ENCODE results near the gene UBXN1. TPM values are rescaled to one million over a fixed set of nuclear protein-coding genes. Genes with fewer than 3 reads are reported as not detected.
"Not testable (repeated sequence)": the region's sequence is repeated elsewhere in the genome, so short reads cannot be mapped to it uniquely, and the experiment has no call there.

The UBXN1 gene
- total RNA-seq, 4 donors from 2014 or later, result 162 to 185 (median 174) TPM

DNA sequence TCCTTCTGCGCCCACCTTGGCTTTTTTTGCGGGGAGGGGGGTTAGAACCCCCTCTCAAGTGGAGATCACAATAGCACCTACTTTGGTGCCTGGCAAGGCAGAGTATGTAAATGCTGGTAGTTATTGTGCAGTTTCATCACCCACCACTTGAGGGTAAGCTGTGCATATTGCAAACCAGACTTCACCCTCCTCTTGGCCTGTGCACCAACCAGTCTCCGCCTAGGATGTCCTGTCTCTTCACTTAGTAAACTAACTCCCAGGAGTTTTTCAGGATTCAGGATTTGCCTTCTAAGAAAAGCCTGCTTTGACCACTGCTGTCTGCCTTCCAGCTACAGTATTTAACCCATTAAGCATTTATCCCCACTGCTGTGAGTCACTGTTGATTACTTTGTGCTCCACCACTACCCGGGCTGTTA is 2.0 kb upstream of the UBXN1 start:
- ATAC-seq, result peak; percentile 55
- Histone ChIP-seq H3K27ac (peak overlapping the region in 3 of 4 donors; percentile 64 to 93 (median 91)), H3K4me3 (no peak overlapping the region), H3K4me1 (peaks cover 0 to 45% (median 15%) of the 10 kb centered on the region in 3 donors), H3K36me3 (peaks cover 0 to 23% of the 10 kb centered on the region in 2 donors), H3K27me3 (no peaks in the 10 kb centered on the region), H3K9me3 (no peaks in the 10 kb centered on the region)
- WGBS, 2 donors (ENCODE audit: low coverage in 1 of 2), result 0 to 48% methylated on average over 1 to 4 of the region's 4 CpGs
- no peak for TF ChIP-seq EP300 (IDR thresholded peaks at IDR 0.05)
- TF ChIP-seq, protein P1, sequence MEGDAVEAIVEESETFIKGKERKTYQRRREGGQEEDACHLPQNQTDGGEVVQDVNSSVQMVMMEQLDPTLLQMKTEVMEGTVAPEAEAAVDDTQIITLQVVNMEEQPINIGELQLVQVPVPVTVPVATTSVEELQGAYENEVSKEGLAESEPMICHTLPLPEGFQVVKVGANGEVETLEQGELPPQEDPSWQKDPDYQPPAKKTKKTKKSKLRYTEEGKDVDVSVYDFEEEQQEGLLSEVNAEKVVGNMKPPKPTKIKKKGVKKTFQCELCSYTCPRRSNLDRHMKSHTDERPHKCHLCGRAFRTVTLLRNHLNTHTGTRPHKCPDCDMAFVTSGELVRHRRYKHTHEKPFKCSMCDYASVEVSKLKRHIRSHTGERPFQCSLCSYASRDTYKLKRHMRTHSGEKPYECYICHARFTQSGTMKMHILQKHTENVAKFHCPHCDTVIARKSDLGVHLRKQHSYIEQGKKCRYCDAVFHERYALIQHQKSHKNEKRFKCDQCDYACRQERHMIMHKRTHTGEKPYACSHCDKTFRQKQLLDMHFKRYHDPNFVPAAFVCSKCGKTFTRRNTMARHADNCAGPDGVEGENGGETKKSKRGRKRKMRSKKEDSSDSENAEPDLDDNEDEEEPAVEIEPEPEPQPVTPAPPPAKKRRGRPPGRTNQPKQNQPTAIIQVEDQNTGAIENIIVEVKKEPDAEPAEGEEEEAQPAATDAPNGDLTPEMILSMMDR (IDR thresholded peaks at IDR 0.05), result peak in 3 of 4 experiments; percentile 53 to 57 (median 55)
- no peak for TF ChIP-seq POLR2A (IDR thresholded peaks at IDR 0.05)
- no peak for TF ChIP-seq POLR2AphosphoS5 (IDR thresholded peaks at IDR 0.05)

GRCh38 chr11:62678433-62678769 is 472 bp downstream of the UBXN1 start:
- H3K27me3 ChIP-seq, result no peaks in the 10 kb centered on the region
- 7 to 17% methylated on average over 1 to 2 of the region's 16 CpGs for WGBS, 2 donors (ENCODE audit: low coverage in 1 of 2)
- H3K4me1 ChIP-seq, result peaks cover 0 to 59% (median 15%) of the 10 kb centered on the region in 3 donors
- H3K36me3 ChIP-seq, result peaks cover 0 to 48% of the 10 kb centered on the region in 2 donors
- no peaks in the 10 kb centered on the region for H3K9me3 ChIP-seq
- TF ChIP-seq, protein P1 (IDR thresholded peaks at IDR 0.05), result no peak
- TF ChIP-seq POLR2A (IDR thresholded peaks at IDR 0.05), result no peak
- no peak for TF ChIP-seq EP300 (IDR thresholded peaks at IDR 0.05)
- no peak for TF ChIP-seq POLR2AphosphoS5 (IDR thresholded peaks at IDR 0.05)
- no peak for ATAC-seq
- peak overlapping the region; percentile 94 to 97 for H3K4me3 ChIP-seq
- peak overlapping the region; percentile 81 to 93 (median 92) for H3K27ac ChIP-seq

- ATAC-seq, result no peak
- WGBS, 2 donors (ENCODE audit: low coverage in 1 of 2), result 78 to 79% methylated on average over 3 to 10 of the region's 15 CpGs
Measured at GRCh38 chr11:62677714-62678113, 1.2 kb downstream of the UBXN1 start.

GRCh38 chr11:62677156-62677555 is 1.7 kb downstream of the UBXN1 start:
- TF ChIP-seq EP300 (IDR thresholded peaks at IDR 0.05) (no peak), POLR2A (IDR thresholded peaks at IDR 0.05) (no peak), POLR2AphosphoS5 (IDR thresholded peaks at IDR 0.05) (no peak)
- TF ChIP-seq, protein P1 (IDR thresholded peaks at IDR 0.05), result no peak
- Histone ChIP-seq H3K4me1 (peaks cover 0 to 72% (median 24%) of the 10 kb centered on the region in 3 donors), H3K9me3 (no peaks in the 10 kb centered on the region), H3K4me3 (no peak overlapping the region), H3K27ac (no peak overlapping the region), H3K27me3 (no peaks in the 10 kb centered on the region), H3K36me3 (peaks cover 0 to 51% of the 10 kb centered on the region in 2 donors)
- ATAC-seq, result no peak
- 41 to 73% methylated on average over 4 to 5 of the region's 6 CpGs for WGBS, 2 donors (ENCODE audit: low coverage in 1 of 2)

More at GRCh38 chr11:62677714-62678113, 1.2 kb downstream of the UBXN1 start:
- Histone ChIP-seq H3K9me3 (no peaks in the 10 kb centered on the region), H3K27ac (peak overlapping the region in 3 of 4 donors; percentile 91 to 93 (median 93)), H3K4me3 (peak overlapping the region in 1 of 2 donors; percentile 97), H3K36me3 (peaks cover 0 to 51% of the 10 kb centered on the region in 2 donors), H3K4me1 (peaks cover 0 to 66% (median 21%) of the 10 kb centered on the region in 3 donors), H3K27me3 (no peaks in the 10 kb centered on the region)
- no peak for TF ChIP-seq POLR2A (IDR thresholded peaks at IDR 0.05)
- no peak for TF ChIP-seq EP300 (IDR thresholded peaks at IDR 0.05)
- TF ChIP-seq POLR2AphosphoS5 (IDR thresholded peaks at IDR 0.05), result no peak
- TF ChIP-seq, protein P1 (IDR thresholded peaks at IDR 0.05), result no peak

- H3K4me3 ChIP-seq, result no peak overlapping the region
- TF ChIP-seq EP300 (IDR thresholded peaks at IDR 0.05) (no peak), POLR2A (IDR thresholded peaks at IDR 0.05) (no peak), POLR2AphosphoS5 (IDR thresholded peaks at IDR 0.05) (no peak)
- TF ChIP-seq, protein P1 (IDR thresholded peaks at IDR 0.05), result no peak
- H3K4me1 ChIP-seq, result peaks cover 0 to 76% (median 24%) of the 10 kb centered on the region in 3 donors
- no peak overlapping the region for H3K27ac ChIP-seq
- no peaks in the 10 kb centered on the region for H3K27me3 ChIP-seq
- WGBS, 2 donors (ENCODE audit: low coverage in 1 of 2), result 40% methylated on average over 3 of the region's 6 CpGs; no CpG with 5 or more reads in 1 of the 2 donors
- H3K9me3 ChIP-seq, result no peaks in the 10 kb centered on the region
- H3K36me3 ChIP-seq, result peaks cover 0 to 51% of the 10 kb centered on the region in 2 donors
- ATAC-seq, result no peak
Measured at GRCh38 chr11:62676698-62677097, 2.2 kb downstream of the UBXN1 start.

- 91% methylated on average over 4 of the region's 10 CpGs; no CpG with 5 or more reads in 1 of the 2 donors for WGBS, 2 donors (ENCODE audit: low coverage in 1 of 2)
- not testable (repeated sequence) for H3K27ac ChIP-seq, ATAC-seq, H3K27me3 ChIP-seq, H3K4me3 ChIP-seq, H3K9me3 ChIP-seq
- Histone ChIP-seq H3K36me3 (peaks cover 0 to 51% of the 10 kb centered on the region in 2 donors), H3K4me1 (peaks cover 0 to 75% (median 29%) of the 10 kb centered on the region in 3 donors)
Measured at GRCh38 chr11:62675415-62675814, 3.5 kb downstream of the UBXN1 start.
